ENCODE results near the gene TDRD10.

DNA sequence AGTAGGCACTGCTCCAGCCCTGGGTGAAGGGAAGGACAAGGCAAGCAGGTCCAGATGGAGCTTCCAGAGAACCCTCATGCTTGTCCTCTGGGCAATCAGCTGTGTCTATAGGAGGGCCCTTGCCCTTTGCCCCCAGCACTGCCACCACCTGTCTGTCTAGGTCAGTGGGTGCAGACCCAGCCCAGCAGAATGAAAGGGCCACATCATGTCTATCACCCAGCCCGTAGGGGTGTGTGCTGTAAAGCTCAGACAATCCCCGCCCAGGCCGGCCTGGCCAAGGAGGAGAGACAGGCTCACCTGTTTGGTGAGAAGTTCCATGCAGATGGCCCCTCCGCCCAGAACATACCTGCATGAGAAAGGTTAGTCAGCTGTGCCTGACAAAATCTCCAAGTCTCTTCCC is 49.5 kb downstream of the TDRD10 start:
- TF ChIP-seq, protein P1, sequence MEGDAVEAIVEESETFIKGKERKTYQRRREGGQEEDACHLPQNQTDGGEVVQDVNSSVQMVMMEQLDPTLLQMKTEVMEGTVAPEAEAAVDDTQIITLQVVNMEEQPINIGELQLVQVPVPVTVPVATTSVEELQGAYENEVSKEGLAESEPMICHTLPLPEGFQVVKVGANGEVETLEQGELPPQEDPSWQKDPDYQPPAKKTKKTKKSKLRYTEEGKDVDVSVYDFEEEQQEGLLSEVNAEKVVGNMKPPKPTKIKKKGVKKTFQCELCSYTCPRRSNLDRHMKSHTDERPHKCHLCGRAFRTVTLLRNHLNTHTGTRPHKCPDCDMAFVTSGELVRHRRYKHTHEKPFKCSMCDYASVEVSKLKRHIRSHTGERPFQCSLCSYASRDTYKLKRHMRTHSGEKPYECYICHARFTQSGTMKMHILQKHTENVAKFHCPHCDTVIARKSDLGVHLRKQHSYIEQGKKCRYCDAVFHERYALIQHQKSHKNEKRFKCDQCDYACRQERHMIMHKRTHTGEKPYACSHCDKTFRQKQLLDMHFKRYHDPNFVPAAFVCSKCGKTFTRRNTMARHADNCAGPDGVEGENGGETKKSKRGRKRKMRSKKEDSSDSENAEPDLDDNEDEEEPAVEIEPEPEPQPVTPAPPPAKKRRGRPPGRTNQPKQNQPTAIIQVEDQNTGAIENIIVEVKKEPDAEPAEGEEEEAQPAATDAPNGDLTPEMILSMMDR (IDR thresholded peaks at IDR 0.05) = no peak
- TF ChIP-seq POLR2AphosphoS5 (IDR thresholded peaks at IDR 0.05) = no peak
